Endothelial cell (in vitro differentiated cells): ENCODE data around the gene C6orf15. TPM values are rescaled to one million over a fixed set of nuclear protein-coding genes. Genes with fewer than 3 reads are reported as not detected.

ENCODE experiments used
- DNase-seq: peaks from one replicate; pipeline ENCODE4 v3.0.0; 2021; ENCODE audit warnings: low spot score
- H3K27ac Mint-ChIP-seq: one replicate; pipeline ENCODE4 v1.8.0; 2021; ENCODE audit warnings: mixed read lengths, inconsistent platforms; ENCODE audit not compliant: unreplicated experiment
- H3K27me3 Mint-ChIP-seq: one replicate; pipeline ENCODE4 v1.8.0; 2021; ENCODE audit warnings: mild to moderate bottlenecking, moderate library complexity, mixed read lengths, inconsistent platforms; ENCODE audit not compliant: unreplicated experiment
- H3K36me3 Mint-ChIP-seq: one replicate; pipeline ENCODE4 v1.8.0; 2021; ENCODE audit warnings: mild to moderate bottlenecking, low read depth, mixed read lengths, inconsistent platforms; ENCODE audit not compliant: unreplicated experiment
- H3K4me1 Mint-ChIP-seq: one replicate; pipeline ENCODE4 v1.8.0; 2021; ENCODE audit warnings: mild to moderate bottlenecking, mixed read lengths, inconsistent platforms; ENCODE audit not compliant: unreplicated experiment
- H3K4me3 Mint-ChIP-seq: one replicate; pipeline ENCODE4 v1.8.0; 2021; ENCODE audit warnings: mild to moderate bottlenecking, mixed read lengths, inconsistent platforms; ENCODE audit not compliant: unreplicated experiment
- H3K9me3 Mint-ChIP-seq: one replicate; pipeline ENCODE4 v1.8.0; 2021; ENCODE audit warnings: mixed read lengths, inconsistent platforms; ENCODE audit not compliant: unreplicated experiment
- CTCF ChIP-seq: fragments of 200-600 bp; sonication (generic); IDR thresholded peaks from one replicate; pipeline ENCODE4 v1.5.0; 2021; ENCODE audit warnings: antibody characterized with exemption; ENCODE audit not compliant: unreplicated experiment
- total RNA-seq: library from RNA; stranded (reverse); fragmentation: NEBNext Ultra II Directional; extraction: Animal tissue kit (Norgen Biotek cat#: 25700); gene quantifications from one replicate; pipeline ENCODE4 v1.2.1, GENCODE V29; 2021; ENCODE audit not compliant: unreplicated experiment

The C6orf15 gene
- total RNA-seq, 1 donor from 2014 or later, result not detected

- Mint-ChIP-seq H3K36me3 (no peaks in the 10 kb centered on the region), H3K4me1 (peaks cover 10% of the 10 kb centered on the region), H3K27me3 (peaks cover 6% of the 10 kb centered on the region), H3K4me3 (no peak overlapping the region), H3K27ac (no peak overlapping the region), H3K9me3 (no peaks in the 10 kb centered on the region)
- no peak for DNase-seq
- TF ChIP-seq CTCF, result no peak
Measured at GRCh38 chr6:31125586-31126363, 13.4 kb upstream of the C6orf15 start.

- H3K36me3 Mint-ChIP-seq, result no peaks in the 10 kb centered on the region
- H3K27ac Mint-ChIP-seq, result no peak overlapping the region
- no peaks in the 10 kb centered on the region for H3K9me3 Mint-ChIP-seq
- DNase-seq, result no peak
- no peak overlapping the region for H3K4me3 Mint-ChIP-seq
- H3K4me1 Mint-ChIP-seq, result peaks cover 10% of the 10 kb centered on the region
- no peak for TF ChIP-seq CTCF
- peaks cover 6% of the 10 kb centered on the region for H3K27me3 Mint-ChIP-seq
Measured at GRCh38 chr6:31125162-31125561, 12.8 kb upstream of the C6orf15 start.

- H3K27ac Mint-ChIP-seq, result no peak overlapping the region
- no peak for TF ChIP-seq CTCF
- H3K4me3 Mint-ChIP-seq, result no peak overlapping the region
- no peaks in the 10 kb centered on the region for H3K36me3 Mint-ChIP-seq
- peaks cover 4% of the 10 kb centered on the region for H3K27me3 Mint-ChIP-seq
- no peak for DNase-seq
- H3K4me1 Mint-ChIP-seq, result peaks cover 10% of the 10 kb centered on the region
- H3K9me3 Mint-ChIP-seq, result no peaks in the 10 kb centered on the region
Measured at GRCh38 chr6:31122791-31123706, 10.7 kb upstream of the C6orf15 start.

GRCh38 chr6:31121131-31121790 is 8.9 kb upstream of the C6orf15 start:
- Mint-ChIP-seq H3K4me1 (peaks cover 10% of the 10 kb centered on the region), H3K27me3 (peaks cover 6% of the 10 kb centered on the region)
- no peak for DNase-seq

More at GRCh38 chr6:31121131-31121790, 8.9 kb upstream of the C6orf15 start:
- H3K4me3 Mint-ChIP-seq, result no peak overlapping the region
- no peaks in the 10 kb centered on the region for H3K36me3 Mint-ChIP-seq
- H3K9me3 Mint-ChIP-seq, result no peaks in the 10 kb centered on the region
- TF ChIP-seq CTCF, result no peak
- no peak overlapping the region for H3K27ac Mint-ChIP-seq
